ENCODE measurements around the gene PTBP1. TPM values are rescaled to one million over a fixed set of nuclear protein-coding genes. Genes with fewer than 3 reads are reported as not detected.

Gene PTBP1
- total and polyA plus RNA-seq, 2 of the 13 experiments (the other 11 are each of a cell fraction or from before 2014, with no cell fraction given) = 195 to 288 TPM

DNA sequence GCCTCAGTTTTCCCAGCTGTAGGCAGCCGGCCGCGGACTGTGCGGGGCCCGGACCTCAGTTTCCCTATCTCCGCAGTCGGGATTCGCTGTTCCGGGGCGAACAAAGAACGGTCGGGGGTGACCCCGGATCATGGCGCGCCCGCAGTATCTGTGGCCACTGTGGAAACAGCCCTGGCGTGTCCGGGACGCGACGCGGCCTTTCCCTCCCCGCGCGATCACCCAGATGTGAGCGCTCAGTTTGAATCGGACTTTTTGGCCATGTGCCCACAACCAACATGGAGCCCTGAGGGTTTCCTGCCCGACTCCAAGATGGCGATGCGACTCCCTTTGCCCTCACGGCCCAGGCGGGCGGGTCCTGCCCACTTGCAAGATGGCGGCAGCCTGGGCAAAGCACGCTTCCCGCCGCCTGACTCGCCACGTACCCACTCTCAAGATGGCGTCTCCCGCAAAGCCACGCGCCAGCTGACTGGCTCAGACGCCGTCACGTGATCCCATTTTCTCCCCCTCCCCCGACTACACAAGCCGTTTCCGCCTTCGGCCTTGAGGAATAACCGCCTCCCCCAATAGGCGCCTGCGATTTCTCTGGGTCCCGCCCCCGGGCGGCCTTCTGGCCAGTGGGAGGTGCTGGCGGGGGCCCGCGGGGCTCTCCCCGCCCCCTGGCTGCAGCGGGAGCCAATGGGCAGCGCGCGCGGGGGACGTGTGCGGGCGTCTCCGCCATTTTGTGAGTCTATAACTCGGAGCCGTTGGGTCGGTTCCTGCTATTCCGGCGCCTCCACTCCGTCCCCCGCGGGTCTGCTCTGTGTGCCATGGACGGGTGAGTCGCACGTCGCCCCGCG, at the start of gene PTBP1 (continued):
- TF ChIP-seq KDM6A (CRISPR knock-in tag; IDR thresholded peaks at IDR 0.05; ENCODE audit: low read depth) (no peak), AGO1 (IDR thresholded peaks at IDR 0.05; ENCODE audit: low read depth, low read length, poor library complexity, severe bottlenecking) (peak; percentile 56), TBL1XR1 (IDR thresholded peaks at IDR 0.05; ENCODE audit: borderline replicate concordance, low read length, partially characterized antibody) (no peak), ZNF333 (CRISPR knock-in tag; IDR thresholded peaks at IDR 0.05; ENCODE audit: borderline replicate concordance) (peak; percentile 84), ZNF746 (CRISPR knock-in tag; IDR thresholded peaks at IDR 0.05) (no peak; the same call in 1 of the 2 replicates), GABPB1 (CRISPR knock-in tag; IDR thresholded peaks at IDR 0.05) (peak; percentile 96), ZNF564 (CRISPR knock-in tag; IDR thresholded peaks at IDR 0.05) (peak; percentile 74), SP2 (CRISPR knock-in tag; IDR thresholded peaks at IDR 0.05) (peak; percentile 96), RBM39 (IDR thresholded peaks at IDR 0.05; ENCODE audit: low read depth, low read length, poor library complexity, severe bottlenecking) (peak; percentile 73), ZFY (CRISPR knock-in tag; IDR thresholded peaks at IDR 0.05) (peak; percentile 91), ZNF749 (CRISPR knock-in tag; IDR thresholded peaks at IDR 0.05; ENCODE audit: borderline replicate concordance) (peak; percentile 92), NONO (IDR thresholded peaks at IDR 0.05) (no peak), NONO (CRISPR knock-in tag; conservative IDR thresholded peaks at IDR 0.05) (peak; percentile 95), HDAC6 (IDR thresholded peaks at IDR 0.05; ENCODE audit: low read depth, low read length) (no peak), MED1 (CRISPR knock-in tag; IDR thresholded peaks at IDR 0.05) (peak; percentile 78), DMAP1 (CRISPR knock-in tag; IDR thresholded peaks at IDR 0.05) (peak; percentile 100), HMG20A (CRISPR knock-in tag; IDR thresholded peaks at IDR 0.05; ENCODE audit: borderline replicate concordance) (no peak; the same call in 1 of the 2 replicates), HOXA9 (CRISPR knock-in tag; IDR thresholded peaks at IDR 0.05; ENCODE audit: borderline replicate concordance) (no peak), ZKSCAN5 (CRISPR knock-in tag; IDR thresholded peaks at IDR 0.05) (no peak)
- TF ChIP-seq, protein P1, sequence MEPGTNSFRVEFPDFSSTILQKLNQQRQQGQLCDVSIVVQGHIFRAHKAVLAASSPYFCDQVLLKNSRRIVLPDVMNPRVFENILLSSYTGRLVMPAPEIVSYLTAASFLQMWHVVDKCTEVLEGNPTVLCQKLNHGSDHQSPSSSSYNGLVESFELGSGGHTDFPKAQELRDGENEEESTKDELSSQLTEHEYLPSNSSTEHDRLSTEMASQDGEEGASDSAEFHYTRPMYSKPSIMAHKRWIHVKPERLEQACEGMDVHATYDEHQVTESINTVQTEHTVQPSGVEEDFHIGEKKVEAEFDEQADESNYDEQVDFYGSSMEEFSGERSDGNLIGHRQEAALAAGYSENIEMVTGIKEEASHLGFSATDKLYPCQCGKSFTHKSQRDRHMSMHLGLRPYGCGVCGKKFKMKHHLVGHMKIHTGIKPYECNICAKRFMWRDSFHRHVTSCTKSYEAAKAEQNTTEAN (CRISPR knock-in tag; conservative IDR thresholded peaks at IDR 0.05) = peak; percentile 52
- TF ChIP-seq, protein P2, sequence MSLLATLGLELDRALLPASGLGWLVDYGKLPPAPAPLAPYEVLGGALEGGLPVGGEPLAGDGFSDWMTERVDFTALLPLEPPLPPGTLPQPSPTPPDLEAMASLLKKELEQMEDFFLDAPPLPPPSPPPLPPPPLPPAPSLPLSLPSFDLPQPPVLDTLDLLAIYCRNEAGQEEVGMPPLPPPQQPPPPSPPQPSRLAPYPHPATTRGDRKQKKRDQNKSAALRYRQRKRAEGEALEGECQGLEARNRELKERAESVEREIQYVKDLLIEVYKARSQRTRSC (CRISPR knock-in tag; IDR thresholded peaks at IDR 0.05; ENCODE audit: low read depth) = no peak
- TF ChIP-seq, protein P3, sequence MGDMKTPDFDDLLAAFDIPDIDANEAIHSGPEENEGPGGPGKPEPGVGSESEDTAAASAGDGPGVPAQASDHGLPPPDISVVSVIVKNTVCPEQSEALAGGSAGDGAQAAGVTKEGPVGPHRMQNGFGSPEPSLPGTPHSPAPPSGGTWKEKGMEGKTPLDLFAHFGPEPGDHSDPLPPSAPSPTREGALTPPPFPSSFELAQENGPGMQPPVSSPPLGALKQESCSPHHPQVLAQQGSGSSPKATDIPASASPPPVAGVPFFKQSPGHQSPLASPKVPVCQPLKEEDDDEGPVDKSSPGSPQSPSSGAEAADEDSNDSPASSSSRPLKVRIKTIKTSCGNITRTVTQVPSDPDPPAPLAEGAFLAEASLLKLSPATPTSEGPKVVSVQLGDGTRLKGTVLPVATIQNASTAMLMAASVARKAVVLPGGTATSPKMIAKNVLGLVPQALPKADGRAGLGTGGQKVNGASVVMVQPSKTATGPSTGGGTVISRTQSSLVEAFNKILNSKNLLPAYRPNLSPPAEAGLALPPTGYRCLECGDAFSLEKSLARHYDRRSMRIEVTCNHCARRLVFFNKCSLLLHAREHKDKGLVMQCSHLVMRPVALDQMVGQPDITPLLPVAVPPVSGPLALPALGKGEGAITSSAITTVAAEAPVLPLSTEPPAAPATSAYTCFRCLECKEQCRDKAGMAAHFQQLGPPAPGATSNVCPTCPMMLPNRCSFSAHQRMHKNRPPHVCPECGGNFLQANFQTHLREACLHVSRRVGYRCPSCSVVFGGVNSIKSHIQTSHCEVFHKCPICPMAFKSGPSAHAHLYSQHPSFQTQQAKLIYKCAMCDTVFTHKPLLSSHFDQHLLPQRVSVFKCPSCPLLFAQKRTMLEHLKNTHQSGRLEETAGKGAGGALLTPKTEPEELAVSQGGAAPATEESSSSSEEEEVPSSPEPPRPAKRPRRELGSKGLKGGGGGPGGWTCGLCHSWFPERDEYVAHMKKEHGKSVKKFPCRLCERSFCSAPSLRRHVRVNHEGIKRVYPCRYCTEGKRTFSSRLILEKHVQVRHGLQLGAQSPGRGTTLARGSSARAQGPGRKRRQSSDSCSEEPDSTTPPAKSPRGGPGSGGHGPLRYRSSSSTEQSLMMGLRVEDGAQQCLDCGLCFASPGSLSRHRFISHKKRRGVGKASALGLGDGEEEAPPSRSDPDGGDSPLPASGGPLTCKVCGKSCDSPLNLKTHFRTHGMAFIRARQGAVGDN (CRISPR knock-in tag; IDR thresholded peaks at IDR 0.05) = peak; percentile 81
